Measurements from ENCODE around the gene AGAP1.

AGAP1 gene

DNA sequence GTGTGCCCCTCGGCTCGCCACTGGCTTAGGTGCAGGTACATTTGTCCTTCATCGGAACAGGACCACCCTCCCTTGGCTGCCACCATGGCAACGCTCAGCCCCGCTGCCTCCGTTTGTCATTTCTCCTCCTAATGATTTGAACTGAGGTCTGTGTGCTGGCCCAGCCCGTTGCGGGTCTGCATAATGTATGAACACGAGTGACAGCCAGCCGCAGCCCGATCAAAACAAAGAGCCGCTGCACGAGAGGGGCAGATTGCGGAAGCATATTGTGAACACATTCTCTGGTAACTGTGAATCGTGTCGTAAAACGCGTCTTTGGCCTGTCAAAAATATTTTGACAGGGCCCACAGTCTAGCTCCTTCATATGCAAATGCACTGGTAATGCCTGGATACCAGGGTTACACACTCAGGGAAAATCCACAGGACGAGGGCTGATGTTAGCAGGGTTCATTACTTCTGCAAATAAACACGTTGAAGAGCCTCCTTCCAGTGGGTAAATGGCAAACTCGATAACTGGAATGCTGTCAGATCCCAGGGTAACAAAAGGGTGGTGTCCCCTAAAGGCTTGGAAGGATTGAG lies 137.0 kb downstream of the AGAP1 start:
- no peak for DNase-seq (ENCODE audit: low read depth in 4 of 4, low spot score in 1 of 4)

GRCh38 chr2:235634435-235635158 lies 140.8 kb downstream of the AGAP1 start:
- DNase-seq (ENCODE audit: low read depth in 4 of 4, low spot score in 1 of 4): no peak

DNA sequence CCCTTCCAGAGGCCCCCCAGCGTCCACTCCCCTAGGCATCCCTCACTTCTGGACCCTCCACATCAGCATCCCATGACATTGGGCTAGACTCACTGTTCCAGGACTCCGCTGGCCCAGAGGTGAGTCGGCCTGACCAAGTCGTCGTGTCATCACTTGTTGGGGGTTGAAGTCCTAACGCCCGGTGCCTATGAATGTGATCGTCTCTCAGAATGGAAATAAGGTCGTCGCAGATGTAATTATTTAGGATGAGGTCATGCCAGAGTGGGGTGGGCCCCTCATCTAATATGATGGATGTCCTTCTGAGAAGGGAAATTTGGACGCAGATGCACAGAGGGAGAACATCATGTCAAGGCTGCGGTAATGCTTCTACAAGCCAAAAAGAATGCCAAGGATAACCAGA lies 142.7 kb downstream of the AGAP1 start:
- DNase-seq (ENCODE audit: low read depth in 4 of 4, low spot score in 1 of 4): no peak

DNA sequence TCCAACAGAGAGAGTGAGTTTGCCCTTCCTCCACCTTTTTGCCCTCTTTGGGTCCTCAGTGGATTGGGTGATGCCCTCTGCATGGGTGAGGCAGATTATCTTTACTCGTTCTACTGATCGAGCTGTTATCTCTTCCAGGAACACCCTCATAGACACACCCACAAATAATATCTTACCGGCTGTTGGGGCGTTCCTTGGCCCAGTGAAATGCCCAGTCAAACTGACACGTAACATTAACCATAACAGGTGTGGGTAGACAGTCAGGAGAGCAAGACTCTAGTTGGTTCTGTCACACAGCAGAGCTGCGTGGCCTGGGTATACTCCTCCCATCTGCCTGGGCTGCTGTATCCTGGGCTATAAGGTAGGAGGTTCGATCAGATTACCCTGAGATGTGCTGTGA lies 144.1 kb downstream of the AGAP1 start:
- no peak for DNase-seq (ENCODE audit: low read depth in 4 of 4, low spot score in 1 of 4)

- DNase-seq (ENCODE audit: low read depth in 4 of 4, low spot score in 1 of 4): no peak
Measured at GRCh38 chr2:235638541-235639427, 144.9 kb downstream of the AGAP1 start.

GRCh38 chr2:235639428-235639773 lies 145.6 kb downstream of the AGAP1 start:
- DNase-seq (ENCODE audit: low read depth in 4 of 4, low spot score in 1 of 4): no peak

- DNase-seq (ENCODE audit: low read depth in 4 of 4, low spot score in 1 of 4): no peak
Measured at GRCh38 chr2:235639885-235640284, 146.0 kb downstream of the AGAP1 start.

DNA sequence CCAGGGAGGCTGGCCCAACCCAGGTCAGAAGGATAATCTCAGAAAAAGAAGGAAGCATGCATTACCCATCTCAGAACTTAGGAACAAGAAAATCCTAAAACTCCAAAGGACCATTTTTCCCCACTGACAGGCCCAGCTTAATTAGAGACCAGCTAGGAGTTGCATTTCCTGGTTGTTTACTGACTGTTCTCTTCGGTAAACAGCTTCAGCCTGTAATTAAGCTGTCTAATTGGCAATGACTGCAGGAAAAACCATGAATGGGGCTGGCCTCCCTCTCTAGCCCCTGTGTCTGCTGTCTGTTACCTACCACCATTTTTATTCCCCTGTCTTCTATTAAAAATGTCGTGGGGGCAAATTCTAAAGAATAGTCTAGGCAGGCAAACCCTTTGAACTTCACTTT lies 146.5 kb downstream of the AGAP1 start:
- no peak for DNase-seq (ENCODE audit: low read depth in 4 of 4, low spot score in 1 of 4)

- no peak for DNase-seq (ENCODE audit: low read depth in 4 of 4, low spot score in 1 of 4)
Measured at GRCh38 chr2:235640926-235641723, 147.3 kb downstream of the AGAP1 start.

GRCh38 chr2:235641956-235642355 lies 148.1 kb downstream of the AGAP1 start:
- DNase-seq (ENCODE audit: low read depth in 4 of 4, low spot score in 1 of 4): no peak

DNA sequence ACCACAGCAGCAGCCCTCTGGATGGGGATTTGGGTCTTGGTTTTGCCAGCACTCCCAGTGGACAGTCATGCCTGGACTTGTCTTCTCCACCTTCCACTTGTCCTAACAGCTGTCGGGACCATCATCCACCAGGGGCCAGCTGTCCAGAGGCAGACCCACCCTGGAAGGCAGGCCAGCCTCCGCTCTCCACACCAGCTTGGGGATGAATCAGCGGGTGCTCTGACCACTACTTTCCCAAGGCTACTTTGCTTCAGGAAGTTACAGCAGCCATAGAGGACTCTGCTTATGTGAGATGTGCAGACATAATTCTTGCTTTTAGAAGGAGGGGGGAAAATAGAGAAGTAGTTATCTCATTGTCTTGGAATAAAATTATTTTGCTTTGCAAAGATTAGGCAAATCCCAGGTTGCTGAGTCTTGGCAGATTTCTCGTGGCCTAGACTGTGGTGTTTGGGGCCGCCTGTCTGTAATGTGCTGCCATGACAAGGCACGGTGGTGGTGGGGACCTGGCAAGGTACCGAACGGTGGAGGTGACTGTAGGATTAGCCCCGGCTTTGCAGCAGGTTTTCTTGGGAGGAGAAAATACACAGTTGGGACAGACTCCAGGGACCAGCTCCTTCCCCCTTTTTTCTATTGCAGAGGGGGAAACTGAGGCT lies 148.7 kb downstream of the AGAP1 start:
- no peak for DNase-seq (ENCODE audit: low read depth in 4 of 4, low spot score in 1 of 4)

GRCh38 chr2:235643680-235644511 lies 150.1 kb downstream of the AGAP1 start:
- no peak for DNase-seq (ENCODE audit: low read depth in 4 of 4, low spot score in 1 of 4)

DNA sequence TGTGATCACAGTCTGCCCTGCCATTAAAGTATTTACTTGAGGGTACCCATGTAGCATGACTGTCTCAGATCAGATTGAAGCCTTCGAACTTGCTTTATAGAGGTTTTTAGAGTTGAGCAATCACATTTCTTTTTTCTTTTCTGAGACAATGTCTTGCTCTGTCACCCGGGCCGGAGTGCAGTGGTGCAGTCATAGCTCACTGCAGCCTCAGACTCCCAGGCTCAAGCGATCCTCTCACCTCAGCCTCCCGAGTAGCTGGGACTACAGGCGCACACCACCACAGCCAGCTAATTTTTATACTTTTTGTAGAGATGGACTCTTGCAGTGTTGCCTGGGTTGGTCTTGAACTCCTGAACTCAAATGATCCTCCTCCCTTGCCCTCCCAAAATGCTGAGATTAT lies 153.4 kb downstream of the AGAP1 start:
- DNase-seq (ENCODE audit: low read depth in 4 of 4, low spot score in 1 of 4): no peak

- DNase-seq (ENCODE audit: low read depth in 4 of 4, low spot score in 1 of 4): no peak
Measured at GRCh38 chr2:235647877-235648276, 154.0 kb downstream of the AGAP1 start.

GRCh38 chr2:235649418-235649817 lies 155.6 kb downstream of the AGAP1 start:
- no peak for DNase-seq (ENCODE audit: low read depth in 4 of 4, low spot score in 1 of 4)

DNA sequence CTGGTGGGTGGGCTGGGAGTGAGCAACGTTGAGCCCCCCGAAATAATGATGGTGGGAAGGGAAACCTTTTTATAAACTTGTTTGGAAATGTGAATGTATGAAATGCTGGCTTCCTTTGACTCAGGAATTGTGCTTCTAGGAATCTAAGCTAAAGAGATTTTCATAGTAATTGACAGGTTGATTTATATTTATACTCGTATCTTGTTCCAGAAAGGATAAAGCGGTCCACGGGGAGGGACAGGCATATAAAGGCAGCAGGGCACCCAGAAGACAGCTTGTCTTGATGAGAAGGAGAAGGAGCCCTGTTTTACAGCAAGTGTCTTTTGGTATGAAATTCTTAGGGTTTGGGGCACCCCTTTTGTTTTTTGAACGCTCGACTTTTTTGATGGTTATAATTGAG lies 157.8 kb downstream of the AGAP1 start:
- DNase-seq (ENCODE audit: low read depth in 4 of 4, low spot score in 1 of 4): no peak

DNA sequence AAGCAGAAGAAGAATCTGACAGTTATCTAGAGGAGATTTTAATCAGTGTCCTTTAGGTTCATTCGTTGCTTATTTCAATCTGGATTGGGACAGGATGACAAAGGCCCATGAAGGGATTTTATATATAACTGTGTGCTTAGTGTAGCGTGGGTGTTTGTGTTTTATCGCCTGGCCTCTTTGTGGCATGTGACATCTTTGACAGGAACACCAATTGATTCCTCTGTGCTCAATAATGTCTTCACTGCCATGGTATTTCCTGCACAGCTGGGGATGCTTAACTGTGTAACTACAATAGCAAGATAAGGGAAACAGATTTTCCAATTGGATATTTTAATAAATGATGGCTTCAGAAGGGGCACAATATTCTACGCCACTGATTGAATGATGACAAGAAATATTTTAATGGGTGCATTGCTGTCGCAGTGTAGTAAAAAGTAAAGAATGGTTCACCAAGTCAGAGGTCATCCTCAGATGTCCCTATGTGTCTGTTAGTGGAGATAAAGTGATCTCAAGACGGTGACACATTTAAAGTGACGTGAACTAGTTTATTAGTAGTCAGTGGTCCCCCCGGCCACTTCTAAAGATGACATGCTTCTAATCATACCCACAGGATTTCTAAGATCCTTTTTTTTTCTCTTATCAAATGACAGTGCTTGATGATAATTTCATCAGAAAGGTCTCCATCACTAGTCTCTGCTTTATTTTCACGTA lies 160.4 kb downstream of the AGAP1 start:
- DNase-seq (ENCODE audit: low read depth in 4 of 4, low spot score in 1 of 4): no peak

DNA sequence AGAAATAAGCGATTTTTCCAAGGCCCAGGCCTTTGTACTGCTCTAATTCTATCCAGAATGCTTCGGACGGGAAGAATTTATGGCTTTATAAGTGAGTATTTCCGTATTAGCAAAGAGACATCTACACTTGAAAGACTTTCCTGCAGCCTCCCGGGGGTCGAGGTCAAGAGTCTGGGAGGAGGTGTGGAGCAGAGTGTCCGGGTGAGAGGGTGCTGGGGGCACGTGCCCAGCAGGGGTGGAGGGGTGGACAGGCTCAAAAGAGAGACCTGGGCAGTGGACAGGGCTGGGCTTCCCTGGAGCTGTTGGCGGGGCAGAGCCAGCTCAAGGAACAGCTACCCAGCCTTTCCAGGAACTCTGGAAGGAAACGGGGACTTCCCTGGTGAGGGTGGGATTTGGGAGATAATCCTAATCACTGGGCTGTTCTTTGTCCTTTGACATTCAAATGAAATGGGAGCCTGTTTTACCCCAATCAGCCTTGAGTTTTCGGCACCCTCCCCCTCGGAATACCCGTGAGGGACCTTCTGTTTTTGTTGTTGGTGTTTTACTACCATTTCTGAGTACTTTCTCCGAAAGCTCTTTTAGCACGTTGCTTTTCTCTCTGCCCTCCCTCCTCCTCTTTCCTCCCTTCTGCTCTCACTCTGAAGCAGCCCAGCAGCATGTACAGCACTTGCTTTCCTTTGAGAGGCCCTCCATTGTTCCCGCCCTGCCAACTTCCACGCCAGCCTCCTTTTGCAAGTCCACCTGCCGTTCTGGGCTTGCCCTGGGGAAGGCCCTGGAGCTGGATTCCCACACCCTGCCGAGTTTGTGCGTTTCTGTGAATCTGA lies 164.7 kb downstream of the AGAP1 start:
- no peak for DNase-seq (ENCODE audit: low read depth in 4 of 4, low spot score in 1 of 4)
